Superior temporal gyrus (tissue), 1 donor: Measurements from ENCODE around the gene PKP3.
"Not testable (repeated sequence)": the region's sequence is repeated elsewhere in the genome, so short reads cannot be mapped to it uniquely, and the experiment has no call there.

Experiments used
- DNase-seq: peaks from one replicate; pipeline ENCODE4 v3.0.0-alpha.2; 2016; ENCODE audit errors: extremely low spot score

PKP3 gene

GRCh38 chr11:379205-380094, 14.6 kb upstream of the PKP3 start:
- DNase-seq, result no peak

GRCh38 chr11:380095-380480, 13.9 kb upstream of the PKP3 start:
- DNase-seq, result no peak

- no peak for DNase-seq
These were observed 13.5 kb upstream of the PKP3 start for GRCh38 chr11:380491-380890.

GRCh38 chr11:380996-381395, 13.0 kb upstream of the PKP3 start:
- DNase-seq, result no peak

GRCh38 chr11:381501-382072, 12.4 kb upstream of the PKP3 start:
- DNase-seq, result no peak

- DNase-seq, result no peak
These were observed 11.9 kb upstream of the PKP3 start for GRCh38 chr11:382081-382629.

- DNase-seq, result no peak
These were observed 10.6 kb upstream of the PKP3 start for GRCh38 chr11:383431-383830.

GRCh38 chr11:384511-384910, 9.5 kb upstream of the PKP3 start:
- no peak for DNase-seq

GRCh38 chr11:385594-386351, 8.2 kb upstream of the PKP3 start:
- no peak for DNase-seq

- no peak for DNase-seq
These were observed 7.5 kb upstream of the PKP3 start for GRCh38 chr11:386483-386882.

- DNase-seq, result no peak
These were observed 6.7 kb upstream of the PKP3 start for GRCh38 chr11:387193-387793.

GRCh38 chr11:389369-389768, 4.6 kb upstream of the PKP3 start:
- not testable (repeated sequence) for DNase-seq

- no peak for DNase-seq
These were observed 3.8 kb upstream of the PKP3 start for GRCh38 chr11:390175-390574.

GRCh38 chr11:391117-392017, 2.6 kb upstream of the PKP3 start:
- DNase-seq, result no peak

GRCh38 chr11:392102-392777, 1.8 kb upstream of the PKP3 start:
- DNase-seq, result no peak

GRCh38 chr11:393219-394033, 583 bp upstream of the PKP3 start:
- DNase-seq, result no peak

- DNase-seq, result no peak
These were observed 1.0 kb downstream of the PKP3 start for GRCh38 chr11:394858-395655.

GRCh38 chr11:395866-396265, 1.9 kb downstream of the PKP3 start:
- no peak for DNase-seq

- DNase-seq, result no peak
These were observed 2.5 kb downstream of the PKP3 start for GRCh38 chr11:396511-396947.
